HG02642 (cell line): ENCODE data around the gene CACNB2.

Experiments
- ATAC-seq: cut with Tn5 transposase; IDR thresholded peaks from one replicate; pipeline ENCODE4 v1.9.1; 2021; ENCODE audit warnings: mild to moderate bottlenecking; ENCODE audit not compliant: unreplicated experiment, poor library complexity

Gene CACNB2

DNA sequence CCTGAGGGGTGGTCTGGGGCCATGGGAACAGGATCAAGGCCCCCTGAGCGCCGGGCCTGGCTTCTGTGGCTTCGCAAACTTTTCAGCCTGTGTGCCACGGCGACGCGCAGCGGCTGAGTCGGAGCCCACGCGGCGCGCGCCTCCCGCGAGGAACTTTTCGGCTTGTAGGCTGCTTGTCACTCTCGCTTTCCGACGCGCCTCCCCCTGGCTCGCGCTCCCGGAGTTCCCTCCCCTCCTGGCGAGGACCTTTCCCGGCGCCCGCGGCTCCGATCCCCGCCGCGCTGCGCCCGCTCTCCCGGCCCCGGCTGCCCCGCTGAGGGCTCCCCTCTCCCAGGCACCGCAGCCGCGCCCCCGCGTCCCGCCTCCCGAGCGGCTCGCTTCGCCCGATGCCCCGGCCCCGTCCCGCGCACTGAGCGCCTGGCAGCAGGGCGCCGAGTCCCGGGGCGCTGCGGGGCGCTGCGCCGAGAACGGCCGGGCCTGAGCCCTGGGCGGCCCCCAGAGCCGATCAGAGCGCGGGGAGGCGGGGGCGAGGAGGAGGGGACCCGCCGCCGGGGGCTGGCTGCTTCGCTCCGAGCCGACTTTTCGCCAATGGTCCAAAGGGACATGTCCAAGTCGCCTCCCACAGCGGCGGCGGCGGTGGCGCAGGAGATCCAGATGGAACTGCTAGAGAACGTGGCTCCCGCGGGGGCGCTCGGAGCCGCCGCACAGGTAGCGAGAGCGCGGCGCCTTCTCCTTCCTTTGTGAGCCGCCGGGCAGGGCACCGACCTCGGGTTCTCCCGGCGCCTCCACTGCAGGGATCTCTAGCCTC is at the start of gene CACNB2:
CACNB2 (plus strand) TSS at position 276 of the 808 bp plus-strand sequence.
- ATAC-seq = no peak

GRCh38 chr10:18094332-18094731 is 45.9 kb upstream of the CACNB2 start:
- ATAC-seq = no peak

DNA sequence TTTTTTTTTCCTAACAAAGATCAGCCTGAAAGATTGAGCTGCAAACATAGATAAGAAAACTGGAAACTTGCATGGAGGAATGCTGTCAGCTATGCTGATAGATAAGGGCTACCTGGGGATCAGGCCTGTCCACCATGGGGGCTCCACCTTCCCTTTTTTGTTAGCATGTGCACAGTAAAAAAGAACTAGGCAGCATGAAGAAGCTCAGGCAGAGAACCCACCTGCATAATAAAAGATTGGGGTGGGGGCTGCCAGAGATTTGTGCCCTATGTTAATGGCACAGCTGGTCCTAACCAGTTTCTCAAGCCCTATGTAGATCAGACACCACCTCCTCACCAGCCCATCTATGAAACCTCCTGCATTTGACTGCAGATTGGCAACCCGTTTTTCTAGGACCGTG is 45.4 kb upstream of the CACNB2 start:
- ATAC-seq = no peak

DNA sequence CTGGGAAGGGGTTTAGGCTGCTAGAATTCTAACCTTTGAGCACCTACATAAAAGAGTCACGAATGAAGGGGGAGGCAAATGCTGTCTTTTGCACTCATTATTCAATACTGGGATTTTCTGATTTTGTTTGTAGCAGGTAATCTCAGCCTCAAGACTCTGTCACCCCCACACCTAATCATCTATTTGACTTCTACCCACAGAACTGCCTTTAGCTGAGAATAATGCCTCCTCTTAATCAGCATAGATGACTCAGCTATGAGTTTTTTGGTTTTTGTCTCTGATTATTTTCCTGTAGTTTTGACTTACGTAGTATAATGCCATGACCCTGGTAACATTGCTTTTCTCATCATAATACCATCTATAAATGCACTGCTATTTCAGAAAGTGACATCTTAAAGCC is 42.7 kb upstream of the CACNB2 start:
- ATAC-seq = no peak

GRCh38 chr10:18098201-18098600 is 42.0 kb upstream of the CACNB2 start:
- no peak for ATAC-seq

GRCh38 chr10:18099415-18099814 is 40.8 kb upstream of the CACNB2 start:
- ATAC-seq = no peak

- no peak for ATAC-seq
These were observed 39.6 kb upstream of the CACNB2 start for GRCh38 chr10:18100669-18101068.

- no peak for ATAC-seq
These were observed 37.8 kb upstream of the CACNB2 start for GRCh38 chr10:18102404-18102803.

DNA sequence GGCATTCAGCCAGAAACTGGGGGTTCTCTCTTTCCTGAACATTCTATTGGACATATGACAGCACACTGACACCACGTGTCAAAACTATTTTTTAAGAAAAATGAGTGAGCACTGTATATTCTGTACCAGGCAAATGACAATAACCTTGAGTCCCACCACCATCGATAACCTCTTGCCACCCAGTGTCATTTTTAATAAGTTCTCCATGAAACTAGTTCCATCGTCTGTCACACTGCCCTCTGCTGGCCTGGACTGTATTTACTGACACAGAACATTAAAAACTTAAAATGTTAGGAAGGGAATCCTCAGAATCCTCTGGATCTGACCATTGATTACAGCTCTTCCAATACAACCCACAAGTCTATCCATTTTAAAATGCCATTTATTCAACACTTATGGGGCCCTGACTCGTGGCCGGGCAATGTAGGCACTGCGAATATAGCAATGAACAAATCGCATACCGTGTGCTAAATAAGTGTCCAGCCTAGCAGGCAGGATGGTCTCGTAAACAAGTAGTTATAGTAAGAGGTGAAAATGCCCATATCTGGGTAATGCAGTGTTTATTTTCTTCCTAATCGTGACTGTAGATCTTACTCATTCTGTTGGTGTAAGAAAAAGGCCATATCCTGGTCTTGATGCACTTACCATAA is 35.9 kb upstream of the CACNB2 start:
- ATAC-seq = no peak

DNA sequence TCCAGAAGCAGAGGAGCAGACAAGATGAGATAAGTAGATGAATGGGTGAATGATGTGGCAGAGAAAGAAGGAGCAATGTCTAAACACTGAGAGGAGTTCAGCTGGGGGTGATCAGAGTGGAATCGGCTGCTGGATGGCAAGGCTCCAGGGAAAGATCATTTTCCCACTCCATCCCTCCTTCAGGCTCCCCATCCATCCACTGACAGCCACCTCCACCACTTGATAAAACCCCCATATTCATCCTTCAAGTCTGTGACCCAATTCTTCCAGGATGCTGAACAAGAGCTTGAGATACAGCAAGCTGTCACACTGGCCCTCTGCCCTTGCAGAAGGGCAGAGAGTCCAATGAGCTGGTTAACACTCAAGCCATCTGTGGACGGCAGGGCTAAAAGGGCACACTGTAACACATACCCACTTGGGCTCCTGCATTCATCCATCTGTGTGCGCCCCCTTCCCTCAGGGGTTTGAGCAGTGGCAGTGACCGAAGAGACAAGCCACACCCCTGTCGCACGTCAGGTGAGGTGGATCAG is 30.8 kb upstream of the CACNB2 start:
- ATAC-seq = no peak

GRCh38 chr10:18113881-18114280 is 26.3 kb upstream of the CACNB2 start:
- no peak for ATAC-seq

GRCh38 chr10:18117276-18117675 is 22.9 kb upstream of the CACNB2 start:
- ATAC-seq = no peak

DNA sequence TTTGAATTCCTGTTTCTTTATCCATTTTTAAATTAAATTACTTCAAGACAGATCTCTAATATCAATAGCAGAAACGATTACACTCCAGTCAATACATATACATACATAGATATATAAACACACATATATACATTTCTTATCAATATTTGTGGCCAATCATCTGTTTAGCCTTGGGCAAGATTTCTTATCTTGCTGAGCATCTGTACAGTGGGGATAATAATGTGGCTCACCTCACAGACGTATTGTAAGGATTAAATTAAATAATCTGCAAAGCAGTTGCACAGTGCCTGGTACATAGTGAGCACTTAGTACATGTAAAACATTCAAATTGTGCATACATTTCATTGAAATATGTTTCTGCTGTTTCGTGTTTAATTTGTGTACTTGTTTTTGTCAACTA is 17.5 kb upstream of the CACNB2 start:
- ATAC-seq = no peak

GRCh38 chr10:18133046-18133445 is 7.2 kb upstream of the CACNB2 start:
- no peak for ATAC-seq

- no peak for ATAC-seq
These were observed 5.7 kb upstream of the CACNB2 start for GRCh38 chr10:18134509-18134908.

DNA sequence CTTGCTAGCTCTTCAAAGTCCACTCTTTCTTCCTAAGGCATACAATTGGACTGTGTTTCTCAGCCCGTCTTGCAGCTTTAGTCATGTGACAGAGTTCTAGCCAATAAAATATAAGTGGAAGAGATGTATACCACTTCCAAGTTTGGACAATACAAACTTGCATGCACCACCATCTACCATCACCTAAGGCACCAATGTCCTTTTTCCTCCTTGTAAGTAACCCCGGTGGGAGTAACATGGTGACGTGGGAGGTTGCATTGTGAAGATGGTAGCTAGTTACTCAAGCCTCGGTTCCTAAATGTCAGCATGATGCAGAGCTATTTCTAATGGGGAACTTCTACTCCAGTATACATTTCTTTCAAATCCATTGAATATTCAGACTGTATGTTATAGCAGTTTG is 5.3 kb upstream of the CACNB2 start:
- no peak for ATAC-seq

- no peak for ATAC-seq
These were observed 4.0 kb upstream of the CACNB2 start for GRCh38 chr10:18136073-18136791.

- ATAC-seq = no peak
These were observed 3.1 kb upstream of the CACNB2 start for GRCh38 chr10:18137111-18137510.

GRCh38 chr10:18140957-18141845 is 977 bp downstream of the CACNB2 start:
- no peak for ATAC-seq

DNA sequence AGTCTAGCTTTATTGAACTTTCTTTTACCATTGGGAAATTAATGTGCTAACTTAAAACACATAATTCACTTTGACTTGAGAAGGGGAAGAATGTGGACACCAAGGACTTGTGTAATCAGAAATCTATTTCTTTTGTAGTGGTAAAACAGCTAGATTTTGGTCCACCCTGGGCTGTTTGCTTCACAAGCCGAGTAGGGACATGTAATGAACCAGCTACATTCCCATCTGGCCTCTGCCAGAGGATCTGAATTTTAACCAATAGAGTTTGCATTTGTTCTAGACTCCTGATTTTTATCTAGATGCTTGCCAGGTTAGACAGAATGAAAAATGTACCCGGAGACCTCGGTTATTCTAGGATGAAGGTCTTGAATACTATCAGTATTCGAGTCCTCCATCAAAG is 1.9 kb downstream of the CACNB2 start:
- ATAC-seq = no peak
